ENCODE data around the gene CRYBA4. TPM values are rescaled to one million over a fixed set of nuclear protein-coding genes. Genes with fewer than 3 reads are reported as not detected.

The CRYBA4 gene
- total and polyA plus RNA-seq, 10 of the 15 experiments (the other 5 are each of a cell fraction or from before 2014, with no cell fraction given) = 0.12 to 0.17 TPM; not detected in 8

- TF ChIP-seq, protein P1, sequence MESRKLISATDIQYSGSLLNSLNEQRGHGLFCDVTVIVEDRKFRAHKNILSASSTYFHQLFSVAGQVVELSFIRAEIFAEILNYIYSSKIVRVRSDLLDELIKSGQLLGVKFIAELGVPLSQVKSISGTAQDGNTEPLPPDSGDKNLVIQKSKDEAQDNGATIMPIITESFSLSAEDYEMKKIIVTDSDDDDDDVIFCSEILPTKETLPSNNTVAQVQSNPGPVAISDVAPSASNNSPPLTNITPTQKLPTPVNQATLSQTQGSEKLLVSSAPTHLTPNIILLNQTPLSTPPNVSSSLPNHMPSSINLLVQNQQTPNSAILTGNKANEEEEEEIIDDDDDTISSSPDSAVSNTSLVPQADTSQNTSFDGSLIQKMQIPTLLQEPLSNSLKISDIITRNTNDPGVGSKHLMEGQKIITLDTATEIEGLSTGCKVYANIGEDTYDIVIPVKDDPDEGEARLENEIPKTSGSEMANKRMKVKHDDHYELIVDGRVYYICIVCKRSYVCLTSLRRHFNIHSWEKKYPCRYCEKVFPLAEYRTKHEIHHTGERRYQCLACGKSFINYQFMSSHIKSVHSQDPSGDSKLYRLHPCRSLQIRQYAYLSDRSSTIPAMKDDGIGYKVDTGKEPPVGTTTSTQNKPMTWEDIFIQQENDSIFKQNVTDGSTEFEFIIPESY (IDR thresholded peaks at IDR 0.05) = no peak
- TF ChIP-seq NRF1 (conservative IDR thresholded peaks at IDR 0.05; ENCODE audit: low read depth, low read length) = no peak
- TF ChIP-seq SREBF1 (IDR thresholded peaks at IDR 0.05; ENCODE audit: low read length) = no peak
- TF ChIP-seq MEF2A (IDR thresholded peaks at IDR 0.05; ENCODE audit: insufficient read depth, low read depth, low read length) = no peak
- no peak for TF ChIP-seq ZSCAN29 (IDR thresholded peaks at IDR 0.05)
- no peak for TF ChIP-seq SP1 (IDR thresholded peaks at IDR 0.05; ENCODE audit: low read depth, low read length)
- no peak for TF ChIP-seq JUND (IDR thresholded peaks at IDR 0.05; ENCODE audit: low read depth, low read length)
- no peak for TF ChIP-seq PAX8 (IDR thresholded peaks at IDR 0.05)
- TF ChIP-seq SMC3 (IDR thresholded peaks at IDR 0.05; ENCODE audit: borderline replicate concordance, low read length) = no peak
- TF ChIP-seq PML (IDR thresholded peaks at IDR 0.05; ENCODE audit: low read length) = no peak
- peak; percentile 35; the same call in 1 of the 2 replicates for TF ChIP-seq CREM (IDR thresholded peaks at IDR 0.05; ENCODE audit: low read depth)
- TF ChIP-seq EP300 (IDR thresholded peaks at IDR 0.05; ENCODE audit: borderline replicate concordance in 1 of 2, control insufficient read depth in 1 of 2, low read depth in 2 of 2, low read length in 2 of 2) = no peak
- TF ChIP-seq MYC (IDR thresholded peaks at IDR 0.05; ENCODE audit: insufficient read depth, insufficient read length, insufficient replicate concordance, low read length, severe bottlenecking) = no peak
- no peak for TF ChIP-seq BRCA1 (IDR thresholded peaks at IDR 0.05; ENCODE audit: low read depth, low read length)
- TF ChIP-seq BACH1 (IDR thresholded peaks at IDR 0.05; ENCODE audit: borderline replicate concordance) = peak; percentile 98
- peak; percentile 77 for TF ChIP-seq PBX3 (IDR thresholded peaks at IDR 0.05; ENCODE audit: insufficient replicate concordance, low read depth, low read length)
- TF ChIP-seq BMI1 (IDR thresholded peaks at IDR 0.05; ENCODE audit: borderline replicate concordance) = no peak
- no peak for TF ChIP-seq WRNIP1 (IDR thresholded peaks at IDR 0.05; ENCODE audit: borderline replicate concordance, low read depth, low read length)
- TF ChIP-seq, protein P2, sequence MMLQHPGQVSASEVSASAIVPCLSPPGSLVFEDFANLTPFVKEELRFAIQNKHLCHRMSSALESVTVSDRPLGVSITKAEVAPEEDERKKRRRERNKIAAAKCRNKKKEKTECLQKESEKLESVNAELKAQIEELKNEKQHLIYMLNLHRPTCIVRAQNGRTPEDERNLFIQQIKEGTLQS (IDR thresholded peaks at IDR 0.05; ENCODE audit: borderline replicate concordance, extremely low read depth, low read depth, low read length) = peak; percentile 13; the same call in 1 of the 2 replicates
- no peak for TF ChIP-seq SMAD5 (IDR thresholded peaks at IDR 0.05; ENCODE audit: low read depth)
- no peak for TF ChIP-seq RAD21 (IDR thresholded peaks at IDR 0.05; ENCODE audit: insufficient read depth, low read depth, low read length)
- TF ChIP-seq, protein P3, sequence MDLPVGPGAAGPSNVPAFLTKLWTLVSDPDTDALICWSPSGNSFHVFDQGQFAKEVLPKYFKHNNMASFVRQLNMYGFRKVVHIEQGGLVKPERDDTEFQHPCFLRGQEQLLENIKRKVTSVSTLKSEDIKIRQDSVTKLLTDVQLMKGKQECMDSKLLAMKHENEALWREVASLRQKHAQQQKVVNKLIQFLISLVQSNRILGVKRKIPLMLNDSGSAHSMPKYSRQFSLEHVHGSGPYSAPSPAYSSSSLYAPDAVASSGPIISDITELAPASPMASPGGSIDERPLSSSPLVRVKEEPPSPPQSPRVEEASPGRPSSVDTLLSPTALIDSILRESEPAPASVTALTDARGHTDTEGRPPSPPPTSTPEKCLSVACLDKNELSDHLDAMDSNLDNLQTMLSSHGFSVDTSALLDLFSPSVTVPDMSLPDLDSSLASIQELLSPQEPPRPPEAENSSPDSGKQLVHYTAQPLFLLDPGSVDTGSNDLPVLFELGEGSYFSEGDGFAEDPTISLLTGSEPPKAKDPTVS (IDR thresholded peaks at IDR 0.05; ENCODE audit: low read depth, low read length) = no peak
- no peak for TF ChIP-seq ZNF622 (IDR thresholded peaks at IDR 0.05)
- TF ChIP-seq, protein P4, sequence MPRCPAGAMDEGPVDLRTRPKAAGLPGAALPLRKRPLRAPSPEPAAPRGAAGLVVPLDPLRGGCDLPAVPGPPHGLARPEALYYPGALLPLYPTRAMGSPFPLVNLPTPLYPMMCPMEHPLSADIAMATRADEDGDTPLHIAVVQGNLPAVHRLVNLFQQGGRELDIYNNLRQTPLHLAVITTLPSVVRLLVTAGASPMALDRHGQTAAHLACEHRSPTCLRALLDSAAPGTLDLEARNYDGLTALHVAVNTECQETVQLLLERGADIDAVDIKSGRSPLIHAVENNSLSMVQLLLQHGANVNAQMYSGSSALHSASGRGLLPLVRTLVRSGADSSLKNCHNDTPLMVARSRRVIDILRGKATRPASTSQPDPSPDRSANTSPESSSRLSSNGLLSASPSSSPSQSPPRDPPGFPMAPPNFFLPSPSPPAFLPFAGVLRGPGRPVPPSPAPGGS (IDR thresholded peaks at IDR 0.05; ENCODE audit: borderline replicate concordance, insufficient read depth, low read depth, low read length, poor library complexity, severe bottlenecking) = no peak
These were observed 37.1 kb downstream of the CRYBA4 start (continued) for GRCh38 chr22:26658671-26659478.
